ENCODE results near the gene CFAP97D2.

DNA sequence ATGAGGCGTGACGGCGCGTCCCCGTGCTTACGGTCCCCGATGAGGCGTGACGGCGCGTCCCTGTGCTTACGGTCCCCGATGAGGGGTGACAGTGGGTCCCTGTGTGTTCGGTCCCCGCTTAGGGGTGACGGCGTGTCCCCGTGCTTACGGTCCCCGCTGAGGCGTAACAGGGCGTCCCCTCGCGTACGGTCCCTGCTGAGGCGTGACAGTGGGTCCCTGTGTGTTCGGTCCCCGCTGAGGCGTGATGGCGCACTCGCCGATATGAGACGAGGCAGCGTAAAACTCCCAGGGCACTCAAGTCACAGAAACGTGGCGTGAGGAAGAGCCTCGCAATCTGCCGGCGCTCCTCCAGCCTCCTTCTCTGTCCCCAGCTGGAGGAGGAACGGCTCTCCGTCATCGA, 20.9 kb downstream of the CFAP97D2 start:
- no peak for TF ChIP-seq REST (IDR thresholded peaks at IDR 0.05; ENCODE audit: low read depth, low read length)
- TF ChIP-seq, protein P1, sequence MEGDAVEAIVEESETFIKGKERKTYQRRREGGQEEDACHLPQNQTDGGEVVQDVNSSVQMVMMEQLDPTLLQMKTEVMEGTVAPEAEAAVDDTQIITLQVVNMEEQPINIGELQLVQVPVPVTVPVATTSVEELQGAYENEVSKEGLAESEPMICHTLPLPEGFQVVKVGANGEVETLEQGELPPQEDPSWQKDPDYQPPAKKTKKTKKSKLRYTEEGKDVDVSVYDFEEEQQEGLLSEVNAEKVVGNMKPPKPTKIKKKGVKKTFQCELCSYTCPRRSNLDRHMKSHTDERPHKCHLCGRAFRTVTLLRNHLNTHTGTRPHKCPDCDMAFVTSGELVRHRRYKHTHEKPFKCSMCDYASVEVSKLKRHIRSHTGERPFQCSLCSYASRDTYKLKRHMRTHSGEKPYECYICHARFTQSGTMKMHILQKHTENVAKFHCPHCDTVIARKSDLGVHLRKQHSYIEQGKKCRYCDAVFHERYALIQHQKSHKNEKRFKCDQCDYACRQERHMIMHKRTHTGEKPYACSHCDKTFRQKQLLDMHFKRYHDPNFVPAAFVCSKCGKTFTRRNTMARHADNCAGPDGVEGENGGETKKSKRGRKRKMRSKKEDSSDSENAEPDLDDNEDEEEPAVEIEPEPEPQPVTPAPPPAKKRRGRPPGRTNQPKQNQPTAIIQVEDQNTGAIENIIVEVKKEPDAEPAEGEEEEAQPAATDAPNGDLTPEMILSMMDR (IDR thresholded peaks at IDR 0.05) = no peak
